ENCODE data around the gene C2CD4D. TPM values are rescaled to one million over a fixed set of nuclear protein-coding genes. Genes with fewer than 3 reads are reported as not detected.

Gene C2CD4D
- total and polyA plus RNA-seq, 8 donors, result 0.26 to 0.92 (median 0.52) TPM

DNA sequence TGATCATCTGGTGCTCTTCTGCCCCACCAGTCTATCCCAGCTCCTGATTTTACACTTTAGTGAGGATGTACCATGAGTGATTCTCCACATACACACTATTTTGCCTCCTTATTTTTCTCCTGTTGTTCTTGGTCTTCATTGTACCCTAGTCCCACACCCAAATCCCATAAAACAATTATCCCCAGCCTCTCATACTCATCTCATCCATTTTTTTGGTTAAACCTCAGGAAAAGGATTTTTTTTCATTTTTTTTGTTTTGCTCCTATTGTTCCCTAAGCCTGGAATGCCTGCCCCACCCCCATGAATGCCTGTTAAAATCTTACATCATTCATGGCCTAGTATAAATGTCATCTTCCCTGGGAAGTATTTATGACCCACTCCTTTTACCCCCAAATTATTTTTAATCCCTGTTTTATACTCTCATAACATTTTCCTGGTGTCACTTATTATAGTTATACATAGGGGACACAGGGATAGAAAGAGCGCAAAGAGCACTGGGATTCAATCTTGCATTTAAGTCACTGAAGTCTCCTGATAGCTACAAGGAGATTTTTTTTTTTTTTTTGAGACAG is 29.5 kb downstream of the C2CD4D start:
- Histone ChIP-seq H3K4me1 (no peaks in the 10 kb centered on the region), H3K9me3 (no peaks in the 10 kb centered on the region), H3K4me3 (no peak overlapping the region), H3K36me3 (no peaks in the 10 kb centered on the region), H3K27ac (no peak overlapping the region), H3K27me3 (no peaks in the 10 kb centered on the region)
- intact Hi-C loops (cut with DNase I), result no loop called here
- ATAC-seq (no peak), DNase-seq (no peak)
- TF ChIP-seq, protein P1, sequence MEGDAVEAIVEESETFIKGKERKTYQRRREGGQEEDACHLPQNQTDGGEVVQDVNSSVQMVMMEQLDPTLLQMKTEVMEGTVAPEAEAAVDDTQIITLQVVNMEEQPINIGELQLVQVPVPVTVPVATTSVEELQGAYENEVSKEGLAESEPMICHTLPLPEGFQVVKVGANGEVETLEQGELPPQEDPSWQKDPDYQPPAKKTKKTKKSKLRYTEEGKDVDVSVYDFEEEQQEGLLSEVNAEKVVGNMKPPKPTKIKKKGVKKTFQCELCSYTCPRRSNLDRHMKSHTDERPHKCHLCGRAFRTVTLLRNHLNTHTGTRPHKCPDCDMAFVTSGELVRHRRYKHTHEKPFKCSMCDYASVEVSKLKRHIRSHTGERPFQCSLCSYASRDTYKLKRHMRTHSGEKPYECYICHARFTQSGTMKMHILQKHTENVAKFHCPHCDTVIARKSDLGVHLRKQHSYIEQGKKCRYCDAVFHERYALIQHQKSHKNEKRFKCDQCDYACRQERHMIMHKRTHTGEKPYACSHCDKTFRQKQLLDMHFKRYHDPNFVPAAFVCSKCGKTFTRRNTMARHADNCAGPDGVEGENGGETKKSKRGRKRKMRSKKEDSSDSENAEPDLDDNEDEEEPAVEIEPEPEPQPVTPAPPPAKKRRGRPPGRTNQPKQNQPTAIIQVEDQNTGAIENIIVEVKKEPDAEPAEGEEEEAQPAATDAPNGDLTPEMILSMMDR (IDR thresholded peaks at IDR 0.05), result no peak

DNA sequence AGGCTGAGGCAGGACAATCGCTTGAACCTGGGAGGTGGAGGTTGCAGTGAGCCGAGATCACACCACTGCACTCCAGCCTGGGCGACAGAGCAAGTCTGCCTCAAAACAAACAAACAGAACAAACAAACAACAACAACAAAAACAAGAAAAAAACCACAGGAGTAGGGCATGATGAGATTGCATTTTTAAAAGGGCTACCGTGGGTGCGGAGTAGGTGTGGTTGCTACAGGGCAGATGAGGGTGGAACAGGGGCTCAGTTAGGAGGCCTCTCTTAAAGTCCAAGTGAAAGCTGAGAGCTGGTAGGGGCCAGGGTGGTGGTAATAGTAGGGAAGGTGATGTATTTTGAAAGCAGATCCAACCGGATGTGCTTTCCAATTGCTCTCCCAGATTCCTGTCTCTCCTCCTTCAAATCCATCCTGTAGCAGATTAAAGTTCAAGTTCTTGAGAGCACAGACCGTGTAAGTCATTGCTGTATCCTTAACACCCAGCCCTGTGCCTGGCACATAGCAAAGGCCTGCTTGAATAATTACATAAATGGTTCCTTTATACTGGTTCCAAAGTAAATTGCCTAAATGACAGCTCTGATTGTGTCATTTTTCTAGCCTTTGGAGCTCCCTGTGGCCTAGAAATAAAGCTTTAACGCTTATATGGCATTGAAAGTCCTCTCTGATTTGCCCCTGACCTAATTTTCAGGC is 30.2 kb downstream of the C2CD4D start:
- H3K27ac ChIP-seq, result no peak overlapping the region
- no peak overlapping the region for H3K4me3 ChIP-seq
- H3K4me1 ChIP-seq, result no peaks in the 10 kb centered on the region
- intact Hi-C loops (cut with DNase I), result no loop called here
- DNase-seq (no peak), ATAC-seq (no peak)
- TF ChIP-seq, protein P1 (IDR thresholded peaks at IDR 0.05), result no peak
- no peaks in the 10 kb centered on the region for H3K27me3 ChIP-seq
- no peaks in the 10 kb centered on the region for H3K9me3 ChIP-seq
- no peaks in the 10 kb centered on the region for H3K36me3 ChIP-seq

DNA sequence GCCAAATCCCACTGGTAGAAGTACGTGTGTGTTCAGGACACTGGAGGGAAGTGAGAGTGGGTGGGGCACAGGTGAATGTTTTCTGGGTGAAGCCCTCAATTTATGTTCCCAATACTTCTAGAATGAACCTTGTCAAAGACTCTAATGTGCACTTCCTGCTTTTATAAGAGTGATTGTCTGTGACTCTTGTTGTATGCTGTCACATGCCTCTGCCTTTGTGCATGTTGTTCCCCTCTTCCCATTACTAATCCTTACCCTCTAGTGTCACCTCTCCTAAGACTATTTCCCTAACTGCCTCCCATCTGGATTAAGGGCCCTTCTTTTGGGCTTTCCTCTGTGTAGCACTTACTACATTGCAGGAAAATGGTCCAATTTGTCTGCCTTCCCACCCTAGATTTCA is 31.9 kb downstream of the C2CD4D start:
- H3K4me3 ChIP-seq, result no peak overlapping the region

DNA sequence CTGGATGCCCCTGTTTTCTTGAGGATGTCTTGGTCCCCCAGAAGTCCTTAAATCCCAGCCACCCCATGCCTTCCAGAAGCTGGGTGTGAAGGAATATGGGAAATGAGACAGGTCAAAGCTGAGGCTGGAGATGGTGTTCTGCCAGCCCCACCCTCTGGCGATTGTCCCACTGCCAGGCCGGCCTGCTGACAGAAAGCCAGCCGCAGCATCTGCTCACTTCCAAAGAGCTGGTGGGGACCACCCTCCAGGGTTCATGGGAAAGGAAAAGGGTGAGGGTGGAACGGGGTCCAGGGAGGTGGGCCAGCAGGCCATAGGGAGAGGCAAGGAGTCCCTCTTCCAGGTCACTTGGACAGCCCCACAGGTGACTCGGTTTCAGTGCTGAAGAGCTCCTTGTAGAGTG is 32.5 kb downstream of the C2CD4D start:
- TF ChIP-seq, protein P1 (IDR thresholded peaks at IDR 0.05), result no peak
- no peak overlapping the region for H3K27ac ChIP-seq
- H3K4me1 ChIP-seq, result no peaks in the 10 kb centered on the region
- DNase-seq, result no peak
- ATAC-seq, result no peak
- H3K4me3 ChIP-seq, result no peak overlapping the region
- no peaks in the 10 kb centered on the region for H3K36me3 ChIP-seq
- no peaks in the 10 kb centered on the region for H3K27me3 ChIP-seq
- no peaks in the 10 kb centered on the region for H3K9me3 ChIP-seq
- intact Hi-C loops (cut with DNase I), result no loop called here

More for the DNA sequence above, 31.9 kb downstream of the C2CD4D start:
- intact Hi-C loops (cut with DNase I), result no loop called here
- H3K36me3 ChIP-seq, result no peaks in the 10 kb centered on the region
- DNase-seq, result no peak
- no peaks in the 10 kb centered on the region for H3K27me3 ChIP-seq
- TF ChIP-seq, protein P1 (IDR thresholded peaks at IDR 0.05), result no peak
- H3K4me1 ChIP-seq, result no peaks in the 10 kb centered on the region
- no peak for ATAC-seq
- no peak overlapping the region for H3K27ac ChIP-seq
- no peaks in the 10 kb centered on the region for H3K9me3 ChIP-seq

DNA sequence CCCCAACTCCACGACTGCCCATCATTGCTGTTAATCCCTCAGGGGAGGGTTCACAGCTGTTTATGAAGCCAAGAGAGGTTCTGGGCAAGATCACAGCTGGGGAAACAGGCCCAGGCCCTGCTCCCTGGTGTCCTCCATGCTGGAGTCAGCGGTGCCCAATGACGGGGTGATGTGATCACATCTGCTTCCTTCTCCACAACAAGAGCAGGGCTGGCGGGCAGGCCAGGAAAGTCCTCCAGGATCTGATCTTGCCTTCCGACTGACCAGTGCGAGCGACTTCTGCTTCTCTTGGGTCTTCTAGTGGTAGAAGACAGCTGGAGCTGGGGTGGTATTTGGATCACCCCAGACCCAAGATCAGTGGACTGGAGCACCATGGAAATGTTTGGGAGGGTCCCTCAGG is 33.5 kb downstream of the C2CD4D start:
- H3K27me3 ChIP-seq, result no peaks in the 10 kb centered on the region
- H3K36me3 ChIP-seq, result no peaks in the 10 kb centered on the region
- no peak overlapping the region for H3K27ac ChIP-seq
- DNase-seq (no peak), ATAC-seq (no peak)
- H3K9me3 ChIP-seq, result no peaks in the 10 kb centered on the region
- TF ChIP-seq, protein P1 (IDR thresholded peaks at IDR 0.05), result no peak
- no peaks in the 10 kb centered on the region for H3K4me1 ChIP-seq
- H3K4me3 ChIP-seq, result no peak overlapping the region
- intact Hi-C loops (cut with DNase I), result no loop called here

All from left lung (tissue), 10 donors.